ENCODE results near the gene CUEDC1.

DNA sequence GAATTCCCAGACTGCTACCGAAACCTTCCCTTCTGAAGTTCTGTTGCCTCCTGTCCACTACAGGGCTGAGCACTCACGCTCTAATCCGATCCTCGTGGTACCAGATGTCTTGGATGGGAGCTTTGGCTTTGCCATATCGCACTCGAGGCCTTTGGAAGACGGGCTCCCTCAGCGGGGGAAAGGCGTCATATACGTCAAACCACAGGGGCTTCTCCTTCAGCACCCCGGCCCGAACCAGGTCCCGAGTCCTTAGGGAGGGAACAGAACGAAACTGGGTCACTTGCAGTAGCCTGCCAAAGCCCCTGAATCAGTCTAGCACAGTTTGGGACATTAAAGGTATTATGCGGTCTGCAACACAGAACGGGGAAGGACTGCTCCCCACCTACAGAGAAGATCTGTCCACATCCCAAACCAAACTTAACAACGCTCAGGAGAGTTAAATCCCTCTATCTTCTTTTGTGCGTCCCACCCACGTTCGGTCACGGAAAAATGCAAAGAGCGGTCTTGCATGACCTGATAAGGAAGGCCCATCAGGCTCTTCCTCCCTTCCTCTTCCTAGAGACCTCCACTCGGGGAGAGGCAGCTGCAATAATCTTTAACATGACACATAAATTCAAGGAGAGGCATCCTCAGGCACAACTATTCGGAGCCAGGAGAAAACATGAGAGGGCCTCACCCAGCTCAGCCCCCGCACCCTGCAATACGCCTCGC lies 105.9 kb downstream of the CUEDC1 start:
- no peak for TF ChIP-seq POLR2A (IDR thresholded peaks at IDR 0.05; ENCODE audit: low read length)
- TF ChIP-seq GATA1 (IDR thresholded peaks at IDR 0.05; ENCODE audit: low read depth, low read length): no peak
